NCI-H345 treated with DMSO at 0.1 percent for 48 hours (cell line): ENCODE measurements around the gene NAV3.

Experiments
- DNase-seq: peaks from one replicate; lab custom pipeline; 2025; ENCODE audit not compliant: unreplicated experiment; lab: John Stamatoyannopoulos, UW

NAV3 gene

DNA sequence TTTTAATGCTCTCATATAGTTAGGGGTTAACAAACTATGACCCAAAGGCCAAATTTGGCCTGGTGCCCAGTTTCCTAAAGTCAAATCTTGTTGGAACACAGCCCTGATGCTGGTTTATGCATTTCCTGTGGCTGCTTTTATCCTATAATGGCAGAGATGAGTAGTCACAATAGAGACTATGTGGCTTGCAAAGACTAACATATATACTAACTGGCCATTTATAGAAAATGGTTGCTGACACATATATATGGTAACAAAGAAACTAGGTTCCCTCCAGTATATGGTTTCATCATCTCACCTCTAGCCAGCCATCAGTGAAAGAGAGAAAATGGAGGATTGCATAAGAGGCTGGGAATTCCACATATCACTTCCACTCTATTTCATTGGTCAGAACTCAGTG, 10.8 kb downstream of the NAV3 start:
- no peak for DNase-seq

DNA sequence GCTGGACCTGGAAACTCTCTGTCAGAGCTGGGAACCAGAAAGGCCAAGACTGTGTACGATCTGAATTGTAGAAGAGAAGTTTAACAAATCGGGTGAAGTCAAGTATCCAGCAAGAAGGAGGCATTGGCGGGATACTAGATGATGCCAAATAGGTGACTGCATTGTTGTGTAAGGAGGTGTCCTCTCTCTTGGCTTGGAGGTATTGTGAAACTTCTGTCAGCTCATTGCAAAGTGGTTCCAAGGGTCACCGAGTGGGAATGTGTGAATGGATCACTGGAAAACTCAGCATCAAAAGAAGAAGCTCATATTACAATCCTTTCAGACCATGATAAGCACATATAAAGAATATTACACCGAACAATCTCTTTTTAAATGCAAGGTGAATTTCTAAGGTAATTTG, 11.7 kb downstream of the NAV3 start:
- DNase-seq, result no peak

DNA sequence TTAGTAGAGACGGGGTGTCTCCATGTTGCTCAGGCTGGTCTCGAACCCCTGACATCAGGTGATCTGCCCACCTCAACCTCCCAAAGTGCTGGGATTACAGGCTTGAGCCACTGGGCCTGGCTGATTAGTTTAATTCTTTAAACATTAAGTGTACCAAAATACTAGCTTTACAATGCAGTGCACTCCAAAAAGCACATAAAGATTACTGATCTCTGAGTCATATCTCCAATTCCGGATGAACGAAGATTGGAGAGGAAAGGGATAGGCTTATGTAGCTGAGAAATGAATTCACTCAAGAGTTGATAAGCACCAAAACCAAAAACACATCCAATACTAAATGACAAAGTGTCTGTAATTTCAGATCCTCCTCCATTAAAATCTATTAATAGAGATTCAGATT, 15.1 kb downstream of the NAV3 start:
- DNase-seq, result no peak

DNA sequence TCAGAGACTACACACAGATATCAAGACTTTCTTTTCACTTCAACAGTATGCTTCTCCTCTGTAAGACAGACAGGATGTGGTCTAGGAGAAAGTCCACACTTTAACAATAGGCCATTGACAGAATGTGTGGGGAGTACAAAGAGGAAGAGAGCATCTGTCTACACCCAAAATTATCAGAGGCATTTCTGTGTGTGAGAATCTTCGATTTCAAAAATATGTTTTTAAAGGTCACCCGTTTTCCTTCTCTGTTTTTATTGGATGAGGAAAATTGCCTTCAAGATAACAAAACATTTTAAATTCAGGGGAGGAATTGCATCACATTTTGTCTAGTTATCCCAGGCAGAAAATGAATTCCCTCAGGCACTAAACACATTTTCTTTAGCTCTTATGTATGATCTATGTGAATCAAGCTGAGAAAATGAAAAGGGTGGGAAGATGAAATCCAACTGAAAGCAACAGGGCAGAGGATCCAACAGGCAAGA, 16.4 kb downstream of the NAV3 start:
- no peak for DNase-seq

DNA sequence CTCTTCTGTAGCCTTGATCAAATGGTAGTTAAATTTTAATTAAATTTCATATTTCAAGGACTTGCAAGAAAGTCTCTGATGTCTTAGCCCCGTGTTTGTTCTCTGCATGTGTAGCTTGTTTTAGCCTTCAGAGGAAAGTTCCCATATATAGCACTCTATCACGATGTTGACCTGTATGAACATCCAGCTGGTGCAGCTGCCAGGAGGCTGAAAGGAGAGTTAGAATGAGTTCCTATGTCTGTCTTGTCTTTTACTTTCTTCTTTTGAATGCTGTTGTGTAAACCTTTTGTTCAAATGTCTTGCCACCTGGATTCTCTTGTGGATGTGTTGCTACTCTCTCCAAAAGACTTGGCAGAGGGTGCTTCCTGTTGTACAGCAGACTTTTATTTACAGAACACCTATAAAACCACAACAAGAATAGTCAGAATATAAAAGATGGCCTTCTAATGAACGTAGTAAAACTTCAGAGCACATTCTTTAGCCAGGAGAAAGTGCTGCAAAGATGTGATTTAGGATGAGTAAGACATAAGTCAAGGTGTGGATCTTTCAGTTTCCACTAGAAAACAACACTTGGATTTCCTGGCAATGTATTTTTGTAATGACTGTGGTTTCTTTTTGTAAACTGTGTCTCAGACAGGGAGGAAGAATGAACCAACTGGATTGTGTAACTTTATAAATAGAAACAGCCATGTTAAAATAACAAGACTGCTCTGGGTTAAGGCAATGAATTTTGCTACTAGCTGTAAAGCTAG, 17.2 kb downstream of the NAV3 start:
- DNase-seq, result no peak

DNA sequence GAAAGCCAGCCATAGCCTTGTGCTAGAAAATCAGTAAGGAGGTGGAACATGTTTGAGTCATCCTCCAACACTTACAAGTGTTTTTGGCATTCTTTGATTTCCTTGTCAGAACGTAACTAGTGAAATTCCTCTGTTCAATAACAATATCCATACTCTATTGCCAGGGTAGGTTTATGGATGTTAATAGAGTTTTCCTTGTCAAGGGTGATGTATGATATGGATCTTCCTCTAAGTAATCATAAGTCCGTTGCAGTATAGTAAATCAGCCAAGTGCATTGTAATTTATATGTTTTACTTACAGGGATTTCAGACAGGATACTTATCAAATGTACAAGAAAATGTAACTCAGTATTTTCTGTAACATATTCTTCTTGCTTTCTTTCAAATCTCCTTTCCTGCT, 19.4 kb downstream of the NAV3 start:
- no peak for DNase-seq

DNA sequence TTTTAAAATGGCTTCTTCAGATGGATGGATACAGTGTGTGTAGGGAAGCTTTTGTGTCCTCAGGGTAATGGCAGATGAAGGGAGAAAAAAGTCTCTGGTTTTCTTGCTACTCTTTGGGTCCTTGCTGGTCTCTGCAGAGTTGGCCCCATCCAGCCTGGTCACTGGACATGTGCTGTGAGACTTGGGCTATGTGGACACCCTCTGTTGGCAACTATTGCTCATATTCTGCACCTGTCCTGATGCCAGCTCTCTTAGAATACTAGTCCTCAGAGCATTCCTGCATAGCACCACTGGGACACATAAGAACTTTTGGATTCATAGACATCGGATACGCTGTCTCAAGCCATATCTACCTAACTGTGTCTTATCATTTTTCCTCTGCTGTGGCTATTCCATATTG, 20.0 kb downstream of the NAV3 start:
- no peak for DNase-seq

DNA sequence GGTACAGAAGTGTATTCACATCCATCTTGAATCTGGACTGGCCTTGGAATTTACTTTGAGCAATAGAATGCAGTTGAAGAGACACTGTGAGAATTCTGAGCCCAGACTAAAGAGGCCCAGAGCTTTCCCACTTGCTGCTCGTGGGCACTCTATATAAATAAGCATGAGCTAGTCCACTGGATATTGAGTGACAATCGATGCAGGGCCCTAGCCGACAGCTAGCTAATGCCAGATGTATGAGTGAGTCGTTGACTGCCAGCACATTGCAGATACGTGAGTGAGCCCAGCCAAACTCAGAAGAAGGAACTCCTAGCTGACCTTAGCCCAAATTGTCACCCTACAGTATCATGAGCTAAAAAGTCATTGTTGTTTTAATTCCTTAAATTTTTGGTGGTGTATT, 24.9 kb downstream of the NAV3 start:
- DNase-seq, result no peak

DNA sequence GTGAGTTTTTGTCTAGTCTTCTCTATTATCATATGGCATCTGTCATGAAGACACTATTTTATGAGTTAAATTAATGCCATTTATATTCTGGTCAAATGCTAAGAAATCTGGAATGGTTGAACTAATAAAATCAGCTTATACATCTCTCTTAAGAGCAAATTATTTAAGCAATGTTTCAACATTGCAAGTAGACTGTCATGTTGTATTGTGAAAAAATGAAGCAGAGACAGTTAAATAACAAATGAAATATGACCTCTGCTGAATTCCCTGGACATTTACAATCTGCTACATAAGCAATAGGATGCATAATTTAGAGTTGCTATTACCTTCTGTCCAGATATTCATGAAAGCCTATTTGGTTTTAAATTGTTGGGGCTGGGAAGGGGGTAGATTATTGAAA, 30.6 kb downstream of the NAV3 start:
- DNase-seq, result no peak

DNA sequence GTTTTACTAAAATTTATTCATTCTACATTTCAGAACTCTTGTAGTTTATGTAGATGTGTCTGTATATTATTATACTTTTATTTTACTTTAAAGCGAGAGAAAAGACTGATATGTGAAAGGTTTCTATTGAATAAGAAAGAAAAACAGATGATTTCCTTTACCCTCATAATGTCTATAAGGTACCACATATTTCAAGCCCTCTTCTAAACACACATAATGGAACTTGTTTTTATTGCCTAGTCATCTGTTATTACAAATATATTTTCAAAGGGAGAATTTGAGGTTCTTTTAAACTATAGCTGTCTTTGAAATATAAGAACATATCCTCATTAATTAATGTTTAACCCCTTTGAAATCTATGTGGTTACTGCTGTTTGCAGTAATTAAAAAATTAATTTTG, 34.5 kb downstream of the NAV3 start:
- DNase-seq, result no peak

DNA sequence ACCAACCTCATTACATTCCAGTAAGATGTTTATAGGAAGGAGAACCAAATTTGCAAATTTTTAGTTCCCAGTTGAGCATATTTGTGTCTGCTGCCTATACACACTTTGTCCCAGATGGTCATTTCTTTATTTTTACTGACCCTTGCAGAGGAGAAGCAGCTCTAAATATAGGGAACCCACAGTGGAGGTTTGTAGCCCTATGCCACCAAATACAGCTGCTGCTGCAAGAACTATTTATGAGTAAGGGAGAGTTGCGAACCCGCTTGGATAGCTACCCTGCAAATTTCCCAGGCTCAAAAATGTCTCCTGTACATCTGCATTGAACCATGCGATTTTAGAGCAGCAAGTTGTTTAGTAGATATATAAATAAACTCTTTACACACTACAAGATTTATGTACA, 48.2 kb downstream of the NAV3 start:
- no peak for DNase-seq

DNA sequence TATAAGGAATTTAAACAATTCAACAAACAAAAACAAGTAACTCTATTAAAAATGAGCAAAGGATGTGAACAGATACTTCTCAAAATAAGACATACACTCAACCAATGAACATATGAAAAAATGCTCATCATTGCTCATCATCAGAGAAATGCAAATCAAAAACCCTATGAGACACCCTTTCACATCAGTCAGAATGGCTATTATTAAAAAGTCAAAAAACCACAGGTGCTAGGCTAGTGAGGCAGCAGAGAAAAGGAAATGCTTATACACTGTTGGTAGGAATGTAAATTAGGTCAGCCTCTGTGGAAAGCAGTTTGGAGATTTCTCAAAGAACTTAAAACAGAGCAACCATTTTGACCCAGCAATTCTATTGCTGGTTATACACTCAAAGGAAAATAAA, 52.0 kb downstream of the NAV3 start:
- no peak for DNase-seq

DNA sequence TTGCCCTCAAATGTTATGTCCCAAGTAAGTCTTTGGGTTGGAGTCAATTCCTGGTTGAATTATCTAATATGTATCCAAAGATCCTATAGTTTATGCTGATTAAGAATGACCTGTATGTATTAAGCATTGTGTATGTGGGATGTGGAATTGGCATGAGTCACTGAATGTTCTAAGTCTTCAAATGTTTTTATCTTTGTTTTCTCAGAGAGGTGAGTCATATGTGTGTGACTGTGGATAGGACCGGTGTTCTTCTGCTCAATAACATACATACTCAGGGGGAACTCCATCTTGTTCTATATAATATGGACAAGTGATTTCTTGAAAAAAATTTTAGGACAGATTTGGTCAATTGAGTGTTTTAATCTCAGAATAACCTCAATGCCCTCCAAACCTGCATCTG, 57.9 kb downstream of the NAV3 start:
- no peak for DNase-seq

DNA sequence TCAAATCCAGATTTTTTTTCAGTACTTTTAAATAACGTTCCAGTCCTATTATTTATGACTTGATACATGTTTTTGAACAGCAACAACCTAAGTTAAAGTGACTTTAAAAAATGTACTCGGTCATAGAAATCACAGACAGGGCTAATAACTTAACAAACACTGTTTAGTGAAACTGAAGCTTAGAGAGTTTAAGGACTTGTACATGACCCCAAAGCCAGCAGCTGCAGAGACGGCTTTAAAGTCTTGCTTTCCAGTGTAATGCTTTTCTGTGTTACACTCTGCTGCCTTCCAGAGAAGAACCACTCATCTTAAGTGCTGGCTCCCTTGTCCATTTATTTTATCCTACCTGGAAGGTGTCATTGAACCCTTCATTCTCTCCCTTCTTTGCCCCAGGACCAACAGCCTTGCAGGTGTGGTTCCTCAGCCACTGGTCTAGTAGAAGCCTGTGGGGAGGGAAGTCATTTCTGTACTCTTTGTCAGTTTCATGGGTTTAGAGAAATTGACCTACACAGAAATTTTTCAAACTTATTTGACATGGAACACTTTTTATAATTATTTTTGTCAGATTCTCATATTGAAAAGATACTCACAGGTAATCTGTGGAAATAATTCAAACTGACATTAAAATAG, 60.9 kb downstream of the NAV3 start:
- DNase-seq, result no peak

DNA sequence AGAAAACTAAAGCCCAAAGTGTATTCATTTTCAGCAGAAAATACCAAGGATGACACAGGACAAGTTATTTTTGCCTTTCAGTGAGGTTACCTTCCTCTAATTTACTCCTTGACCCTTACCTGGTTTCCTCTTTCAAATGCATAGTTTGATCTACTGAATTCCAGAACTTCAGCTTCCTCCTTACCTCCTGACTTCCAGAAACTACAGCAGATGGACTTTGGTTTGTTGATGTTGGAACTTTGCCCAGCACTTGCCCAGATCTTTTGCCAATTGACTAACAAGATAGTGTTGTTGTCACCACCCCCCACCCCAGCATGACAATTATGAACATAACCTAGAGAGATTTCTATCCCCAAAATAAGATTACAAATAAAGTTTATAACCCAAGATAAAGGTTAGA, 63.2 kb downstream of the NAV3 start:
- DNase-seq, result no peak

DNA sequence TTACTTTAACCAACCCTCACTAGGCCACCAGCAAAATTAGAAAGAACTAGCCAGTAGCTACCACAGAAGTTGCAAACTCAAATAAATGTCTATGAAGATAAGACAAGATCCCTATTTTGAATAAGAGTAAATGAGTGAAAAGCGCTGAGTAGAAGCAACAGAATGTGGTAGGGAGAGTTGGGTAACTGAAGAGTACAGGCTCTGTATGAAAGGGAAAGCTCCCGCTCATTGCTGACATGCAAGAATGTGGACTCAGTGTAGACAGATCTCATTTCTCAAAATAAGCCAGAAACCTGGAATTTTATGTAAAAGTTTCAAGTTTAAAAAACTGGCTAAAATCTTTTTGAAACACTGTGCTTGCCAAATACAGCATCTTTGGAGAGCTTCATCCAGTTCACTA, 63.9 kb downstream of the NAV3 start:
- no peak for DNase-seq

DNA sequence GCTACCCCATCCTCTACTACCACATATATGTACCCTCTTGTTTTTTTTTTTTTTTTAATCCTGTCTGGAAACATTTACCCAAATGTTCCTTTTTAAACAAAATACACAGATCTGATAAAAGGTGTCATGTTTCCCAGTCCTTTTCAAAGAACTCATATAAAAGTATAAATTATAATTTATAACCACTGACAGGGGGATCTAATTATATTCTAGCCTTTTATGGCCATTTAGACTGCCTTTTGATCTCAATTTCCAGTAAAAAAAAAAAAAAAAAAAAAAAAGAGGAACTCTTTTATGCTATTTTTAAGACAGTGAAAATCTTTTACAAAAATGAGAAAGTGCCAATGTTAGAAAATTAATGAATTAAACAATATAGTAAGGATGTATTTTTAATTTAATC, 65.0 kb downstream of the NAV3 start:
- DNase-seq, result no peak

DNA sequence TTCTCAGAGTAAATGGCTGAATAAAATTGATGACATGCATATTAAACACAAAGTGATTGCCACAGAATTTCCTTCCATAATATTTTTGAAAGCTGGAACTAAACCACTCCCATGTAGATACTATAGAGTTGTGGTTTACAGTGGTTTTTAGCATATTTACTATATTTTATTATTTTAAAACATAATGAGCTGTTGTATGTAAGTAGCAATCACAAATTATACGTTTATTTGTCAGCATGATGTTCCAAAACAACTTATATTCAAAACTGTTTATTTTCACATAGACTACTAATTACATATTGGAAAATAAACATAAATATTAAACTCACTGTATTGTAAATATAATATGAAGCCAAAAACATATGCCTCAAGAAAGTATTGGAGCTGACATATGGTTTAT, 77.2 kb downstream of the NAV3 start:
- DNase-seq, result no peak

DNA sequence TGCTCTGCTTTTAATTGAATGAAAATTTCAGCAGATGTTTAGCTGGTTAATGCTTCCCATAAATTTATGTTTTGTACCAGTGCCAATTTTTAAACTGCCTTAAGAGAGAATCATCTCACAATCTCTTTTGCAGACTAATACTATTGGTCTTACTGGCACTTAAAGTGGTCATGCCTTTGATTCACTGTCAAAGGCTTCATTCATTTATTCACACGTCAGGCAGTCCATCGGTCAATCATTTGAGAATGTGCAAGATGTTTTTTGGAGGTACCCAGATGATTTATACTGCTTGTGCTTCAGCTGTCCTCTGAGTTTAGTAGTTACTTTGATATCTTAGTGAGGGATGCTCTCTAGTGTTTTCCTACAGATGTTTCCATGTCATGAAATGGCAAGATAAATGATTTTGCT, 83.4 kb downstream of the NAV3 start:
- no peak for DNase-seq

DNA sequence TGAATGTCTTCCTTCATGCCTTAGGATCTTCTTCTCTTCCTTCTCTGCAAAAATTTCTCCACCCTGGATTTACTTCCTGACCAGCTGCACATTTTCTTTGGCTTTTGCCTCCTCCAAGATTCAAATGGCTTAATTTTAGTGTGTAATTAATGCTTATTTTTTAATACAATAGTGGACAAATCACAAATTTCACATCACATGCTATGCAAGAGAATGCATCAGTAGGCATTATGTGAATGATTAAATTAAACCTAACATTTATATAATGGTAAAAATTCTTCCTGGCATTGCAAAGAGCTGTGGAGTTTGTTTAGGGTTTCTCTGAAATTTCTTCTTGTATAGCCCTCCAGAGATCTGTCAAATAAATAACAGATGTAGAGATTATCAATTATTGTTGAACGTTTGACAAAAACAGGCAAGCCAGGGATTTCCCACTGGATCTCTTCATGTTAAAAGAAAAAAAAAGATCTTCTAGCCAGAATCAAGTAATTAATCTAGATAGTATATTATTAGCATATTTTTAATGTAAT, 84.4 kb downstream of the NAV3 start:
- no peak for DNase-seq

DNA sequence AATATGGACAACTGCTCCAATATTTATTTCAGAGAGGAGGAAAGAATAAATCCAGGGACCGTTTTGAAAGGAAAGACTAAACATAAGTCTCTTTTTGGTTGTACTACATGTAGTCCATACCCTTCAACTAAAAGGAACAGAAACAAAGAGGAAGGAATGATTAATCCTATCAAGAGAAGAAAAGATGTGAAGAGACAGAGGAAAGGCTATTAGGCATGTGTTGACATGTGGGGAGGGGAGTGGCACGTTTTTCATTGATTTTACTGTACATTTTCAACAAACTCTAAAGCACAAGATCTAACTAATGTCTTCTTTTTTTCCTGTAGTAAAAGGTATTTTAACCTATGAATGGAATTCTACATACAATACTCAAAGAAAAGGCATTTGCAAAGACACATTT, 85.6 kb downstream of the NAV3 start:
- no peak for DNase-seq

DNA sequence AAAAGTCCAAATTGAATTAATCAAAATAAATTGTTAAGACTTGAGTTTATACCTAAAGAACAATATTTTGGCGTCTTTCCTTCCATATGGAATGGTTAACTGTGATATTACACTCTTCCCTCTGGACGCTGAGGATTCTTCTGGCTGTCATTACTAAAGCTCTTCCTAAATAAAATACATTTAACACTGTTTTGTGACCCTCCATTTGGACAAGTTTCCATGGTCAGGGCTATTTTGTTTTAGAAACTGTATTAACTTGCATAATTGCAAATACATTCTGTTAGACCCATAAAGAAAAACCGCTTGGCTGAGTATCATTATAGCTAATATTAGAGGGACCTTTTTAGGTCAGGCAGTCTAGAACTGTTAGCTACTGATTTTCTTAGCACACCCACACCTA, 87.4 kb downstream of the NAV3 start:
- DNase-seq, result no peak

DNA sequence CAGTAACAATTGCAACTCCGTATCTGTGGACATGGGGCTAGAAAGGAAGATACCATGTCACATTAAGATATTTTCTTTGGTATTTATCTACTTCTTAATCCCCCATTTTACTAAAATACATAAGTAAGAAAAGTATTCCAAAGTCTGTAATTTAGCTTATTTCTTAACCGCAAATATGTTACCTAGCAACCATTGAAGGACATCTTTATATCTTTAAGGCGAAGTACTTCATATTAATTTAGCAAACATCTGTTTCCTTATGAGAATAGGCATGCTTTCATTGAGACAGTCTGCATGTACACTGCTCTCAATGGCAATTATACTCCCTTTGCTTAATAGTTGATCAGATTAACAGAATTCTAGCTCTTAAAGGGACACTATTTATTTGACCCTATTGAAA, 88.8 kb downstream of the NAV3 start:
- no peak for DNase-seq
